Mucosa of descending colon (tissue), 3 donors: ENCODE measurements around the gene TOX3. TPM values are rescaled to one million over a fixed set of nuclear protein-coding genes. Genes with fewer than 3 reads are reported as not detected.
A peak's percentile ranks its signal among the peaks of the same experiment; 100 is the strongest.

Source experiments
- ATAC-seq: fragments of 200-7000 bp; cut with Tn5 transposase; one replicate; pipeline ENCODE4 v1.9.1; 2020; ENCODE audit warnings: mild to moderate bottlenecking, moderate library complexity
- DNase-seq, 3 donors: peaks; one replicate each; pipeline ENCODE4 v3.0.0-alpha.2; 2020
- H3K36me3 ChIP-seq: fragments of 200-600 bp; one replicate; pipeline ENCODE4 v1.8.0; 2021; ENCODE audit warnings: low read depth, mild to moderate bottlenecking
- H3K4me1 ChIP-seq: fragments of 200-600 bp; one replicate; pipeline ENCODE4 v1.8.0; 2021; ENCODE audit warnings: low read depth, mild to moderate bottlenecking
- H3K4me3 ChIP-seq: fragments of 200-600 bp; one replicate; pipeline ENCODE4 v1.8.0; 2021; ENCODE audit warnings: mild to moderate bottlenecking
- H3K9me3 ChIP-seq: fragments of 200-600 bp; one replicate; pipeline ENCODE4 v1.8.0; 2021; ENCODE audit warnings: mild to moderate bottlenecking
- intact Hi-C, 2 donors: fragments of 100-400 bp; cut with DNase I in 1 of 2; cut with micrococcal nuclease in 1 of 2; formaldehyde crosslinking; loops; one replicate each; pipeline versions ENCODE4 v1.11.0 to v1.11.1; 2022; cut with DNase I, micrococcal nuclease
- total RNA-seq, 3 donors: library from RNA; stranded (reverse); fragmentation: NEBNext Ultra II Directional in 2 of 3; extraction: Animal tissue kit (Norgen Biotek cat#: 25700) in 2 of 3; gene quantifications; one replicate each; pipeline versions ENCODE4 v1.2.1 to v1.2.4, GENCODE V29; 2021 to 2023
- TF ChIP-seq, protein P1 (sequence below): fragments of 200-600 bp; IDR thresholded peaks from one replicate; pipeline ENCODE4 v1.8.0; 2022; ENCODE audit warnings: antibody characterized with exemption, mild to moderate bottlenecking
- donor health status: DM: no; HTN: no; CAD: no; lungs with moderate emphysema.
- donor health status: DM: no; HTN: no; CAD: no.
- donor health status: DM: no; HTN: yes; CAD: no.

The TOX3 gene
- total RNA-seq, 3 donors from 2014 or later, result 16.0 to 47.6 (median 42.3) TPM

- DNase-seq (no peak), ATAC-seq (no peak)
- intact Hi-C loops, result no loop called here
- H3K4me3 ChIP-seq, result no peak overlapping the region
- H3K9me3 ChIP-seq, result no peaks in the 10 kb centered on the region
- no peaks in the 10 kb centered on the region for H3K4me1 ChIP-seq
- no peaks in the 10 kb centered on the region for H3K36me3 ChIP-seq
- TF ChIP-seq, protein P1, sequence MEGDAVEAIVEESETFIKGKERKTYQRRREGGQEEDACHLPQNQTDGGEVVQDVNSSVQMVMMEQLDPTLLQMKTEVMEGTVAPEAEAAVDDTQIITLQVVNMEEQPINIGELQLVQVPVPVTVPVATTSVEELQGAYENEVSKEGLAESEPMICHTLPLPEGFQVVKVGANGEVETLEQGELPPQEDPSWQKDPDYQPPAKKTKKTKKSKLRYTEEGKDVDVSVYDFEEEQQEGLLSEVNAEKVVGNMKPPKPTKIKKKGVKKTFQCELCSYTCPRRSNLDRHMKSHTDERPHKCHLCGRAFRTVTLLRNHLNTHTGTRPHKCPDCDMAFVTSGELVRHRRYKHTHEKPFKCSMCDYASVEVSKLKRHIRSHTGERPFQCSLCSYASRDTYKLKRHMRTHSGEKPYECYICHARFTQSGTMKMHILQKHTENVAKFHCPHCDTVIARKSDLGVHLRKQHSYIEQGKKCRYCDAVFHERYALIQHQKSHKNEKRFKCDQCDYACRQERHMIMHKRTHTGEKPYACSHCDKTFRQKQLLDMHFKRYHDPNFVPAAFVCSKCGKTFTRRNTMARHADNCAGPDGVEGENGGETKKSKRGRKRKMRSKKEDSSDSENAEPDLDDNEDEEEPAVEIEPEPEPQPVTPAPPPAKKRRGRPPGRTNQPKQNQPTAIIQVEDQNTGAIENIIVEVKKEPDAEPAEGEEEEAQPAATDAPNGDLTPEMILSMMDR, result no peak
These were observed 13.6 kb downstream of the TOX3 start for GRCh38 chr16:52533296-52533695.

GRCh38 chr16:52532384-52532783, 14.6 kb downstream of the TOX3 start:
- ATAC-seq (no peak), DNase-seq (no peak)
- Histone ChIP-seq H3K4me3 (no peak overlapping the region), H3K4me1 (no peaks in the 10 kb centered on the region), H3K9me3 (no peaks in the 10 kb centered on the region), H3K36me3 (no peaks in the 10 kb centered on the region)
- TF ChIP-seq, protein P1, result no peak
- intact Hi-C loops, result no loop called here

GRCh38 chr16:52529226-52529625, 17.7 kb downstream of the TOX3 start:
- TF ChIP-seq, protein P1, result no peak
- Histone ChIP-seq H3K4me1 (no peaks in the 10 kb centered on the region), H3K9me3 (no peaks in the 10 kb centered on the region), H3K36me3 (no peaks in the 10 kb centered on the region), H3K4me3 (no peak overlapping the region)
- intact Hi-C loops, result no loop called here
- DNase-seq (no peak), ATAC-seq (no peak)

GRCh38 chr16:52528393-52529065, 18.4 kb downstream of the TOX3 start:
- Histone ChIP-seq H3K4me3 (no peak overlapping the region), H3K4me1 (no peaks in the 10 kb centered on the region), H3K9me3 (no peaks in the 10 kb centered on the region), H3K36me3 (no peaks in the 10 kb centered on the region)
- DNase-seq, result peak in 1 of 3 donors; percentile 11
- TF ChIP-seq, protein P1, result no peak
- intact Hi-C loops, result no loop called here
- ATAC-seq, result peak; percentile 33

- Histone ChIP-seq H3K4me3 (no peak overlapping the region), H3K9me3 (no peaks in the 10 kb centered on the region), H3K36me3 (no peaks in the 10 kb centered on the region), H3K4me1 (no peaks in the 10 kb centered on the region)
- TF ChIP-seq, protein P1, result no peak
- intact Hi-C loops, result no loop called here
- ATAC-seq (no peak), DNase-seq (no peak)
These were observed 20.1 kb downstream of the TOX3 start for GRCh38 chr16:52526830-52527229.
